Panc1 (cell line): ENCODE data around the gene TP53I3.

Source experiments
- POLR2AphosphoS5 ChIP-seq: IDR thresholded peaks from 2 replicates; pipeline ENCODE4 v1.6.1; 2012; ENCODE audit warnings: mild to moderate bottlenecking, low read depth, low read length, moderate library complexity
- TCF7L2 ChIP-seq: IDR thresholded peaks from 2 replicates; pipeline ENCODE4 v1.6.1; 2011; ENCODE audit warnings: mild to moderate bottlenecking, low read depth, low read length, inconsistent platforms
- TF ChIP-seq, protein P1 (sequence below): fragments of 450-650 bp; IDR thresholded peaks from 2 replicates; pipeline ENCODE4 v1.5.1; 2017; ENCODE audit warnings: mild to moderate bottlenecking
- TF ChIP-seq, protein P2 (sequence below), 2 experiments: IDR thresholded peaks; 2 replicates each; pipeline ENCODE4 v1.6.1; 2011 to 2012; ENCODE audit warnings: low read depth in 2 of 2, control low read depth in 1 of 2, low read length in 1 of 2, mild to moderate bottlenecking in 1 of 2, moderate library complexity in 1 of 2; ENCODE audit not compliant: insufficient read depth in 1 of 2

DNA sequence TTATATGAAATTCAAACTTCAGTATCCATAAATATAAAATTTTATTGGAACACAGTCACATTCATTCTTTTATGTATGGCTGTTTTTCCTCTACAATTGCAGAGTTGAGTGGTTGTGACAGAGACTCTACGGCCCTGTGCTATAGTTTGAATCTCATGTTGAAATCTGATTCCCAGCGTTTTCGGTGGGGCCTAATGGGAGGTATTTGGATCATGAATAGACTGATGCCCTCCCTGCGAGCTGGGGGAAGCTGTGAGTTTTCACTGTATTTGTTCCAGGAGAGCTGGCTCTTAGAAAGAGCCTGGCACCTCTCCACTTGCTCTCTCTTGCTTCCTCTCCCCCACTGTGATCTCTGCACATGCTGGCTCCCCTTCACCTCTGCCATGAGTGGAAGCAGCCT lies 36.8 kb upstream of the TP53I3 start:
- TF ChIP-seq, protein P1, sequence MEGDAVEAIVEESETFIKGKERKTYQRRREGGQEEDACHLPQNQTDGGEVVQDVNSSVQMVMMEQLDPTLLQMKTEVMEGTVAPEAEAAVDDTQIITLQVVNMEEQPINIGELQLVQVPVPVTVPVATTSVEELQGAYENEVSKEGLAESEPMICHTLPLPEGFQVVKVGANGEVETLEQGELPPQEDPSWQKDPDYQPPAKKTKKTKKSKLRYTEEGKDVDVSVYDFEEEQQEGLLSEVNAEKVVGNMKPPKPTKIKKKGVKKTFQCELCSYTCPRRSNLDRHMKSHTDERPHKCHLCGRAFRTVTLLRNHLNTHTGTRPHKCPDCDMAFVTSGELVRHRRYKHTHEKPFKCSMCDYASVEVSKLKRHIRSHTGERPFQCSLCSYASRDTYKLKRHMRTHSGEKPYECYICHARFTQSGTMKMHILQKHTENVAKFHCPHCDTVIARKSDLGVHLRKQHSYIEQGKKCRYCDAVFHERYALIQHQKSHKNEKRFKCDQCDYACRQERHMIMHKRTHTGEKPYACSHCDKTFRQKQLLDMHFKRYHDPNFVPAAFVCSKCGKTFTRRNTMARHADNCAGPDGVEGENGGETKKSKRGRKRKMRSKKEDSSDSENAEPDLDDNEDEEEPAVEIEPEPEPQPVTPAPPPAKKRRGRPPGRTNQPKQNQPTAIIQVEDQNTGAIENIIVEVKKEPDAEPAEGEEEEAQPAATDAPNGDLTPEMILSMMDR, result no peak
- TF ChIP-seq POLR2AphosphoS5, result no peak
- TF ChIP-seq TCF7L2, result no peak
- TF ChIP-seq, protein P2, sequence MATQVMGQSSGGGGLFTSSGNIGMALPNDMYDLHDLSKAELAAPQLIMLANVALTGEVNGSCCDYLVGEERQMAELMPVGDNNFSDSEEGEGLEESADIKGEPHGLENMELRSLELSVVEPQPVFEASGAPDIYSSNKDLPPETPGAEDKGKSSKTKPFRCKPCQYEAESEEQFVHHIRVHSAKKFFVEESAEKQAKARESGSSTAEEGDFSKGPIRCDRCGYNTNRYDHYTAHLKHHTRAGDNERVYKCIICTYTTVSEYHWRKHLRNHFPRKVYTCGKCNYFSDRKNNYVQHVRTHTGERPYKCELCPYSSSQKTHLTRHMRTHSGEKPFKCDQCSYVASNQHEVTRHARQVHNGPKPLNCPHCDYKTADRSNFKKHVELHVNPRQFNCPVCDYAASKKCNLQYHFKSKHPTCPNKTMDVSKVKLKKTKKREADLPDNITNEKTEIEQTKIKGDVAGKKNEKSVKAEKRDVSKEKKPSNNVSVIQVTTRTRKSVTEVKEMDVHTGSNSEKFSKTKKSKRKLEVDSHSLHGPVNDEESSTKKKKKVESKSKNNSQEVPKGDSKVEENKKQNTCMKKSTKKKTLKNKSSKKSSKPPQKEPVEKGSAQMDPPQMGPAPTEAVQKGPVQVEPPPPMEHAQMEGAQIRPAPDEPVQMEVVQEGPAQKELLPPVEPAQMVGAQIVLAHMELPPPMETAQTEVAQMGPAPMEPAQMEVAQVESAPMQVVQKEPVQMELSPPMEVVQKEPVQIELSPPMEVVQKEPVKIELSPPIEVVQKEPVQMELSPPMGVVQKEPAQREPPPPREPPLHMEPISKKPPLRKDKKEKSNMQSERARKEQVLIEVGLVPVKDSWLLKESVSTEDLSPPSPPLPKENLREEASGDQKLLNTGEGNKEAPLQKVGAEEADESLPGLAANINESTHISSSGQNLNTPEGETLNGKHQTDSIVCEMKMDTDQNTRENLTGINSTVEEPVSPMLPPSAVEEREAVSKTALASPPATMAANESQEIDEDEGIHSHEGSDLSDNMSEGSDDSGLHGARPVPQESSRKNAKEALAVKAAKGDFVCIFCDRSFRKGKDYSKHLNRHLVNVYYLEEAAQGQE (IDR thresholded peaks at IDR 0.05; ENCODE audit: insufficient read depth in 1 of 2, low read depth in 2 of 2, low read length in 1 of 2), result no peak
